Measurements from ENCODE around the gene LEFTY2.
"Not testable (repeated sequence)": the region's sequence is repeated elsewhere in the genome, so short reads cannot be mapped to it uniquely, and the experiment has no call there.

LEFTY2 gene, protein sequence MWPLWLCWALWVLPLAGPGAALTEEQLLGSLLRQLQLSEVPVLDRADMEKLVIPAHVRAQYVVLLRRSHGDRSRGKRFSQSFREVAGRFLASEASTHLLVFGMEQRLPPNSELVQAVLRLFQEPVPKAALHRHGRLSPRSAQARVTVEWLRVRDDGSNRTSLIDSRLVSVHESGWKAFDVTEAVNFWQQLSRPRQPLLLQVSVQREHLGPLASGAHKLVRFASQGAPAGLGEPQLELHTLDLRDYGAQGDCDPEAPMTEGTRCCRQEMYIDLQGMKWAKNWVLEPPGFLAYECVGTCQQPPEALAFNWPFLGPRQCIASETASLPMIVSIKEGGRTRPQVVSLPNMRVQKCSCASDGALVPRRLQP

DNA sequence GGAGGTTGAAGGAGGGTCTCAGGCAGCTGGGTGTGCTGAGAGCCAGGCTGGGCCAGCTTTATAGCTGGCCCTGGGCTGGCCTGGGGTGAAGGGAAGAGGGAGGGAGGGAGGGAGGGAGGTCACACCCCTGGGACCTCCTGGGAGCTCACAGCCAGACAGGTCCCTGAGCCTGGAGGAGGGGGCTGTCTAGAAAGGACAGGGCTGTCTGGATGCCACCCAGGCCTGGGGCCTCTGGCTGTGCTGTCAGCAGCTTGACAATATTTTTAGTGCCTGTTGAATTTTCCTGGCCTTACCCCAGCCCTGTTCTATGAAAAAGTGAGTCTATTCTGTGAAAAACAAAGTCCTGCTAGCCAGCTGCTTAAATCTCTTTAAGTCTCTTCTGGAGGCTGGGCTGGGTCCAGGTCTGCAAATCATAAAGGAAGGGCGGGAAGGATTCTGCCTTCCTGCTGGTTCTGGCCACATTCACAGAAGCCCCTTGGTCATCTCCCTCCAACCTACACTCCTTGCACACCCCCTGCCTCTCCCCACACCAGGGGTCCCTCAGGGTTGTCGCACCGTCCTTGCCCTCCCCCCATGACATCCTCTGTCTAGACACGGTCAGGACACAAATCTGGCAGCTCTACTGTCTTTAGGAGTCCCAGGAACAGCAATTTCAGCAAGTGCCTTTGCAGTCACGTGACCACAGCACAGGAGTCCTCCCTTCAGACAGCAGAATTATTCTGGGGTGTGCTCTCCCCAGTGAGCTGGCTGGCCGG is at the start of gene LEFTY2:
LEFTY2 (minus strand) TSS at position 34 of the 755 bp plus-strand sequence. CDS start 80 bp downstream, outside the sequence.
- DNase-seq (ENCODE audit: low read depth) = no peak

DNA sequence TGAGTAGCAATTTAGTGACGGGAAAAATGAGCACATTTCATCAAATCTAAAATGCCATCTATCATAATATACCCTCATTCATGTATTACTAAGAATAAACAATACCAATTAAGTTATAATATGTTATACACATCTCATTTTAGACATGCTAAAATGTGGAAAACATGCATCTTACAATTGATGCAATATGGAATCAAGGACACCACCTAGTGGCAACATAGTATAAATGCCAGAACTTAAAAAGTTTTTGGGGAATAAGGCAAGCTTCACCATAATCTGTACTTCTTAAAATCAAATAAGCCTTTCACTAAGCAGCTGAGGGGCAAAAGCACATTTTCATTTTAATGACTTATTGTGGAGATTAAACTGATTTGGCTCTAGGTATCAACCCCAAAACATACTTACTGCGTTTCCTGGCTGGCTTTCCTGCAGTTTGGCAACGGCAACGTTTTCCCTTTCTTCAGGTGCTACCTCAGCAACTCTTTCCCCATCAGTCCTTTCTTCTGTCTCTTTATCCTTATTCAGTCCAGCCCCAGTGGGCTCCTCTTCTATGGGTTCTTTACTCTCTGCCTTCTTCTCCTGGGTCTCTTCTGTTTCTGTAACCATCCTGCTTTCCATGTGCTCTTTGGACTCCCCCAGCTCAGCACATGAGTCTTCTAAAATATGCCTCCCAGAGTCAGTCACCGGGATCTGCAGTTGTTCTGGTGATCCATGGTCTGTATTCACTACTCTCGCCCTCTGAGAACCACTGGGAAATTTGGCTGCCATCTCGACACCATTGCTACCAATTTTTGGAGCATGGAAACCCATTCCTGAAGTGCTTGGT is 46.7 kb upstream of the LEFTY2 start:
- DNase-seq (ENCODE audit: low read depth) = no peak

DNA sequence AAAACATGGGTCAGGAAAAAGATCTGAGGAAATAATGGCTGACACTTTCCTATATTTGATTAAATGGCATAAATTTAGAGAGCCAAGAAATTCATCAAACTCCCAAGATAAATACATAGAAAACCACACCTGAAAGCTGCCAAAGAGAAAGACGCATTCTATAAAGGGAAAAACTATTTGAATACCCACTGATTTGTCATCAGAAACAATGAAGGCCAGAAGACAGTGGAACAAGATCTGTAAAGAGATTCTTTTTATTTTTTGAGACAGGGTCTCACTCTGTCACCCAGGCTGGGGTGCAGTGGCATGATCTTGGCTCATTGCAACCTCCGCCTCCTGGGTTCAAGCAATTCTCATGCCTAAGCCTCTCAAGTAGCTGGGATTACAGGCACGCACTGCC is 40.7 kb upstream of the LEFTY2 start:
- DNase-seq (ENCODE audit: low read depth) = no peak

DNA sequence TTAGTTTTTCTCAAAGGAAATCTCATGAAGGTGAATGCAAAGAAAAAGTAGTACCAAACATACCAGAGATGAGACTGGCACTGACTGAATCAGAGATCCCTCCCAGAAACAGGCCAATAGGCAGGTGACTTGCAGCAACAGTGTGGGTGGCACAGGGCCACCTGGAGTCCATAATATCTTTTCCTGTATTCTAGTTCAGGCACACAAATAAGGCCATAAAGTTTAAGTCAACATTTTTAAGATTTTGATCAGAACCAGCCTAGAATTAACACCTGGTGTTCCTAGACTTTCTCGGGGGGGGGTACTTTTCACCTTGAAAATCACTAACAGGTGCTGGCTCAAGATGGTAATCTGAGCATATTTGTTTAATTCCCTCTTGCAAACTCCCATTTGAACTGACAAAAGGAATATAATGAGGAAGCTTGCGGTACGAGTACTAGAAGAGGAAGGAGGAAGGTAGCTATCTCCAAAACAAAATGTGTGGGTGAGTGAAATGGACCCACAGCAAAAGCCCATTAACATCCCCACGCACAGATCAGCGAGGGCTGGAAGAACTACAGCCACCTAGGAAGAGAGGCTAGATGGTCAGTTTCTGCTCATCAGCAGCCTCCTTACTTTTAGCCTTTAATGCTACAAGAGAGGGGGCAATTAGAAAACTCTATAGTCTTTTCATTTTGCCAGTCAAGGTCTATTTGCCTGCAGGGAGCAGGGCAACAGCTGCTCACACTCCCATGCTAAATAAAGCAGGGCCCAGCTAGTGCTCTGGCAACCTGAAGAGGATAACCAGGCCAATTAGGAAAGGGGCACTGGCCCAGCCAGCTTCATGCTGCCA is 39.2 kb upstream of the LEFTY2 start:
- no peak for DNase-seq (ENCODE audit: low read depth)

DNA sequence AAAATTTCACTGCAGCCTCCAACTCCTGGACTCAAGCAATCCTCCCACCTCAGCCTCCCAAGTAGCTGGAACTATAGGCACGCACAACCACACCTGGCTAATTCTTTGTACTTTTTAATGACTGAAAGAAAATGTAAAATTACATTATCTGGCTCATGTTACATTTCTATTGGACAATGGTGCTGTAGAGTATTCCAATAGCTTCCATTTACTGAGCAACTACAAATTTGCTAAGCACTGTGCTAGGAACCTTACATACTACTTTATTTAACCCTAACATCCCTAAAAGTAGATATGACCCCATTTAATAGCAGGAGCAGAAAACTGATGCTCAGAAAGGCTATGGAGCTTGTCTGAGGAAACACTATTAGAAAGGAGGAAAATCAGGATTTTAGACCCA is 38.4 kb upstream of the LEFTY2 start:
- DNase-seq (ENCODE audit: low read depth) = no peak

DNA sequence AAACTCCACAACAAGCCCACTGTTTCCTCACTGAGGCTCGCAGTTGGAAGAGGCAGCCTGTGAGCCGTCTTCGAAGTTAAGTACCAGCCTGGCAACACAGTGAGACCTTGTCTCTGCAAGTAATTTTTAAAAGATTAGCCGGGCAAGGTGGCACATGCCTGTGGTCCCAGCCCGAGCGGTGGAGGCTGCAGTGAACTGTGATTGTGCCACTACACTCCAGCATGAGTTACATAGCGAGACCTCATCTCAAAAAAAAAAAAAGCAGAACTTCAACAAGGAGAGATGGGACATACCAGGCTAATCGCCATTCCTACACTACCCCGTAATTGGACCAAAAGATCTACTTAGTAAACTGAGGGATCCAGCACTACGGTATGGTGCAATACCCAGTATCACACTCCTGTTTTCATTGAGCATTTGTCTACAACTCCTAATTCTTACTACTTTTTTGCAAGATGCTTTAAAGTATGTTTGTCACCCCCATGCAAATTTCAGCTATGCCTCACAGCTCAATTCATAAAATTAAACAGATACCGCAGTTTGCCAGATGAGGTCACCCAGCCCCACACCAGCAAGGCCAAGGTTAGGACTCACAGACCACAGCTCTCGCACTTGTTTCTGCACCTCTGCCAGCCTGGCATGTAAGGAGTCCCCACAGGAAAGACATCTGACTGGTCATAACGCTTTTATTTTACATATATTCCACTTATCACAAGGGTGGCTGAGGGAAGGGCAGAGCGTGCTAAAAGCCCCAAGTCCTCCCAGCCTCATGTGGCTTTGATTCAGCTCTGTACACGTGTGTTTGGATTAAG is 37.1 kb upstream of the LEFTY2 start:
- DNase-seq (ENCODE audit: low read depth) = no peak

DNA sequence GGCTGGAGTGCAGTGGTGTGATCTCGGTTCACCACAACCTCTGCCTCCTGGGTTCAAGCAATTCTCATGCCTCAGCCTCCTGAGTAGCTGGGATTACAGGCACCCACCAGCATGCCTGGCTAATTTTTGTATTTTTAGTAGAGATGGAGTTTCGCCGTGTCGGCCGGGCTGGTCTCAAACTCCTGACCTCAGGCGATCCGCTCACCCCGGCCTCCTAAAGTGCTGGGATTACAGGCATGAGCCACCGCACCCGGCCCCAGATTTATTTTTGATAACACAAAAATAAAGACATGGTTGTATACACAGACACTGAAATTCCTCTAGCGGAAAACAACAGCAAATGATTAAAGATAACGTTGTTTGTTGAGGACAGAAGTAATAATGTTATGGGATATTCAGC is 34.1 kb upstream of the LEFTY2 start:
- DNase-seq (ENCODE audit: low read depth) = not testable (repeated sequence)

DNA sequence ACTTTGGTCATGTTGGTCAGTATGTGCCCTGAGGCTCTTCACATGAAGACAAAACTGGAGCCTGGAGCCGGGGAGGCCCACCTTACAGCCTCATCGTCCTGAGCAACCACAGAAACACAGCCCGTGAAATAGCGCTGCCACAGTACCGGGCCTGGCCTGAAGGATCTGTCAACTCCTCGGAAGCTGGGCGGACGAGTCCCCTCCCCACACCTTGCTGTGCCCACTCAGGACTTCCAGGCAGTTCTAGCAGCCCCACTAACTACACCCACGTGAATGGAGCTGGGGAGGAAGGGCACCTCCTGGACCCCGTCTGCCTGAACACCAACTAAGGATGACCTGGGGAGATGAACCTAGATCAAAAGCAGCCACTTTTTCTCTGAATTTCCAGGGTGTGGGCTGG is 33.4 kb upstream of the LEFTY2 start:
- no peak for DNase-seq (ENCODE audit: low read depth)

DNA sequence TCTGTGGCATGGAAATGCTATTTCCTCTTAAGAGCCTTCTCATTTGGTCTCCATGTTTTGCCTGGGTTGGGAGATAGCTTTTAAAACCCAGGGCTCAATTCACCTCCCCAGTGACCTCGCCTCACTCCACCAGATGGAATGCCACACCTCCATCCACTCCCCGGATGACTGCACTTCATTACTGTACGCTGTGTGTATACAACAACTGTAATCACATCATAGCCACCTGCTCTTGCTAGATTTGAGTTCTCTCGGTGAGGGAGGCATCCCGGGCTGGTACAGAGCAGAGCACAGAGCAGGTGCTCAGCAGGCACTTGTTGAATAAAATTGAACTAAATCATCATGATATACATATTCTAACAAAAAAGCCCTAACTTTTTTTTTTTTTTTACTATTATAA is 32.1 kb upstream of the LEFTY2 start:
- no peak for DNase-seq (ENCODE audit: low read depth)

DNA sequence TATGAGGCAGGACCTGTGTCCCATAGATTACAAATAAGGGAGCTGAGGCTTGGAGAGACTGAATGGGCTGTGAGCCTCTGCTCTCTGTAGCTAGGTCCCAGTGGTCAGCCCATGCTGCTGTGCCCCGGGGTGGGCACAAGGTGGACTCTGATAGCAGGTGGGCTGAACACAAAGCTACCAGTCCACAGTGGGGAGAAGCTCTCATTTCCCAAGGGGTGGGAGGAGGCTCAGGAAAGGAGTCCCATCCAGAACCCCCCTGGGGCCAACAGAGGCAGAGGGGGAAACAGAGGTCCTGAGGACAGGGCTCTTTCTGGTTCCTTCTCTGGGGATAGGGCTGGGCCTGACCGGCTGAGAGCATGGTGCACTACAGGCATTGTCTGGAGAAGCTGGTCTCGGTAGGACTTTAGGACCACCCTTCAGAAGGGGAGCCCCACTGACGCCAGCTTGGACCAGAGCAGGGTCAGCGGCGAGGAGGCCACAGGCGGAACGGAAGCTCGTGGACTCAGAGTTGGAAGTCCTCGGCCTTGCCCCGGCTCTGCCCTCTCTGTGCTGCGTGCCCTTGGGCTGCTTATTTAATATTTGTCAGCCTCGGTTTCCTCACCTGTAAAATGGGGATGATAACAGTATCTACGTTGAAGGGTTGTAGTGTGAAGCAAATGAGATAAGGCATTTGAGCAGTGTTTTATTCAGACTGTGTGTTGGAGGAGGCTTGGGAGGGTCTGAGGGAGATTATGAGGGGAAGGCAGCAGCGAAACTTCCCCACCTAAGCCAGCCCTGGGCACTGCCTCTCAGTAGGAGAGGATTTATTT is 31.5 kb upstream of the LEFTY2 start:
- no peak for DNase-seq (ENCODE audit: low read depth)

DNA sequence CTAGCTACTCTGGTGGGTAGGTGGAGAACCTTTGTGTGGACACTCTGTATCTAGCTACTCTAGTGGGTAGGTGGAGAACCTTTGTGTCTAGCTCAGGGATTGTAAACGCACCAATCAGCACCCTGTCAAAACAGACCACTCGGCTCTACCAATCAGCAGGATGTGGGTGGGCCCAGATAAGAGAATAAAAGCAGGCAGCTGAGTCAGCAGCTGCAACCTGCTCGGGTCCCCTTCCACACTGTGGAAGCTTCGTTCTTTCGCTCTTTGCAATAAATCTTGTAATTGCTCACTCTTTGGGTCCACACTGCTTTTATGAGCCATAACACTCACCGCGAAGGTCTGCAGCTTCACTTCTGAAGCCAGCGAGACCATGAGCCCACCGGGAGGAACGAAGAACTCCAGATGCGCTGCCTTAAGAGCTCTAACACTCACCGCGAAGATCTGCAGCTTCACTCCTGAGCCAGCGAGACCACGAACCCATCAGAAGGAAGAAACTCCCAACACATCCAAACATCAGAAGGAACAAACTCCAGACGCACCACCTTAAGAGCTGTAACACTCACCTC is 29.7 kb upstream of the LEFTY2 start:
- not testable (repeated sequence) for DNase-seq (ENCODE audit: low read depth)

DNA sequence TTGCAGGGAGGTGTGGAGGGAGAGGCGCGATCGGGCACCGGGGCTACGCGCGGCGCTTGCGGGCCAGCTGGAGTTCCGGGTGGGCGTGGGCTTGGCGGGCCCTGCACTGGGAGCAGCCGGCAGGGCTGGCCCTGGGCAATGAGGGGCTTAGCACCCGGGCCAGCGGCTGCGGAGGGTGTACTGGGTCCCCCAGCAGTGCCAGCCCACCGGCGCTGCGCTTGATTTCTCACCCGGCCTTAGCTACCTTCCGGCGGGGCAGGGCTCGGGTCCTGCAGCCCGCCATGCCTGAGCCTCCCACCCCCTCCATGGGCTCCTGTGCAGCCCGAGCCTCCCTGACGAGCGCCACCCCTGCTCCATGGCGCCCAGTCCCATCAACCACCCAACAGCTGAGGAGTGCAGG is 28.7 kb upstream of the LEFTY2 start:
- not testable (repeated sequence) for DNase-seq (ENCODE audit: low read depth)

DNA sequence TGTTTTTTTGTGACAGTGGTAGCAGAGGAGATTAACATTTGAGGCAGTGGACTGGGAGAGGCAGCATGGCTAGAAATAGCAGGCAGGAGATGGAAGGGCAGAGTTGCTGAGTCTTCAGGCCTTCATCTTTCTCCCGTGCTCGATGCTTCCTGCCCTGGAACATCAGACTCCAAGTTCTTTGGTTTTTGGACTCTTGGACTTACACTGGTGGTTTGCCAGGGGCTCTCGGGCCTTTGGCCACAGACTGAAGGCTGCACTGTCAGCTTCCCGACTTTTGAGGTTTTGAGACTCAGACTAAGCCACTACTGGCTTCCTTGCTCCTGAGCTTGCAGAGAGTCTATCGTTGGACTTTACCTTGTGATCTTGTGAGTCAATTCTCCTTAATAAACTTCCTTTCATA is 24.2 kb upstream of the LEFTY2 start:
- no peak for DNase-seq (ENCODE audit: low read depth)

DNA sequence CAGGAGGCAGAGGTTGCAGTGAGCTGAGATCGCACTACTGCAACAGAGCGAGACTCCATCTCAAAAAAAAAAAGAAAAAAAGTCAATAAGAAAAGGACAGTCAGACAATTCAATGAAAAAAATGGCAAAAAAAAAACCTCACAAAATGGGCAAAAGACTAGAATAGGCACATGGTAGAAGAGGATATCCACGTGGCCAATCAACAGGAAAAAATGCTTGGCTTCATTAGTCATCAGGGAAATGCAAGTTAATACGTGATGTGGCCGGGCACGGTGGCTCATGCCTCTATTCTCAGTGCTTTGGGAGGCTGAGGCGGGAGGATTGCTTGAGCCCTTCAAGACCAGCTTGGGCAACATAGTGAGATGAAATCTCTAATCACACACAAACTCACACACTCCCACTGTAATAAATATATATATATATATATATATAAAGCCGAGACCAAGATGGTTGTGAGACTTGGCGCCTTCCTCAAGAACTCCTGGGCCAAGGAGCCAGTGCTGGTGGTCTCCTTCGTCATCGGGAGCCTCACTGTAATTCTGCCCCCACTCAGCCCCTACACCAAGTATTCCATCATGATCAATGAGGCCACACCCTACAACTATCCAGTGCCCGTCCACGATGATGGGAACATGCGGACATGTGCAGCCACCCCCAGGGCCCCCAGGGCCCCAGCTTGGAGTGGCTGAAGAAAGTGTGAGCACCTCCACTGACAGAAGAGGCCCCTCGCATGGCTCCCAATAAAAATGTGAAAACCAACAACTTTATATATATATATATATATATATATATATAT is 22.9 kb upstream of the LEFTY2 start:
- DNase-seq (ENCODE audit: low read depth) = no peak

DNA sequence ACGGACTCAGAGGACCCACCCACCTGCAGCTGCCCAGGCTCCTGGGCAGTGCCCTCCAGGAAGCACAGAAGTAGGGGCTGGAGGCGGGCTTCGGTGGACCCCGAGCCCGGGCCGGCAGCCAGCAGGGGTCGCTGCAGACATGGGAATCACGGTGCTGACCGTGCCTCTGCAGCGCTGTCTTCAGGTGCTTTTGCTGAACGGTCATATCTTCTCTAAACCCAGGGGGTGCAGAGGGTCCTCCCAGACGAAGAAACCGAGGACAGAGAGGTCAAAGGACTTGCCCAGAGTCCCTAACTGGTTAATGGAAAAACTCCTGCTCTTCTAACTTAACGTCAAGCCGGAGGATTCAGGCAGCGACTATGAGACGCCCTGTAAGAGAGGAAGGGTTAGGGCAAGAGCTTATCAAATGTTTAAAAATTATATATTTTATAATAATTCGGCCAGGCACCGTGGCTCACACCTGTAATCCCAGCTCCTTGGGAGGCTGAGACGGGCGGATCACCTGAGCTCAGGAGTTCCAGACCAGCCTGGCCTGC is 21.5 kb upstream of the LEFTY2 start:
- DNase-seq (ENCODE audit: low read depth) = no peak

DNA sequence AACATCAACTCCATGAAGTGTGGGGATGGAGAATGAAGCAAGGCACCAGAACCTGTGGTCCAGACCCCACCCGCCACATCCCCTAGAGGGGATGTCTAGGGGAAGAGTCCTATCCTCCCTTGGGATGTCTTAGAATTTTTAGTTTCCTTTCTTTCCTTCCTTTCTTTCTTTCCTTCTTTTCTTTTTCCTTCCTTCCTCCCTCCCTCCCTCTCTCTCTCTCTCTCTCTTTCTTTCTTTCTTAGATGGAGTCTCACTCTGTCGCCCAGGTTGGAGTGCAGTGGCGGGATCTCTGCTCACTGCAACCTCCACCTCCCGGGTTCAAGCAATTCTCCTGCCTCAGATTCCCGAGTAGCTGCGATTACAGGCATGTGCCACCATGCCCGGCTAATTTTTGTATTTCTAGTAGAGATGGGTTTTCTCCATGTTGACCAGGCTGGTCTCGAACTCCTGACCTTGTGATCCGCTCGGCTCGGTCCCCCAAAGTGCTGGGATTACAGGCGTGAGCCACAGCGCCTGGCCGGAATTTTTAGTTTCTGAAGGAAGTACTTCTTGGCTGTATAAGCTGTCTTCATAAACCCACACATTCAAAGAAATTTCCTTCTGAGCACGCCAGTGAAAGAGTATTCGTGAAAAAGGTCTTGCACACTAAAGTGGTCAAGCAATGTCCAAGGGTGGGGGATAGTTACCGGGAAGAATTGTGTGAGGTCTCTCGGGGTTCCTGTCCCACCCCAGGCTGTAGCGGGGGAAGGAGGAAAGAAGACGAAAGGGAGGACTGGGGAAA is 20.8 kb upstream of the LEFTY2 start:
- DNase-seq (ENCODE audit: low read depth) = no peak

DNA sequence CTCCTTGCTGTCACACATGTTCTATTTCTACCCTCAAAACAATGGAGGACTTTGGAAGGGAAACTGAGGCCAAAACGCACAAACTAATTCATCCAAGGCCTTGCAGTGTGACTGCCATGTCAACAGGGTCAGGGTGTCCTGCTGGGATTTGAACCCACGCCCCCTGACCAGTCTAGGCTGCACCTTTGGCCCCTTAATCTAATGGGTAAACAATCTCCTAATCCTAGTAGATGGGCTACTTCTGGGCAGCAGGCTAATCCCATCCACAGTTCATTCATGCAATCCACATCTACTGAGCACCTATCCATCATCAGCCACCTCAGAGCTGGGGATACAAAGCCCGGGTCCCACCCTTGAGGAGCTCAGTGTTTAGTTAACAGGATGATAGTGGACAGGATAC is 17.0 kb upstream of the LEFTY2 start:
- DNase-seq (ENCODE audit: low read depth) = no peak

DNA sequence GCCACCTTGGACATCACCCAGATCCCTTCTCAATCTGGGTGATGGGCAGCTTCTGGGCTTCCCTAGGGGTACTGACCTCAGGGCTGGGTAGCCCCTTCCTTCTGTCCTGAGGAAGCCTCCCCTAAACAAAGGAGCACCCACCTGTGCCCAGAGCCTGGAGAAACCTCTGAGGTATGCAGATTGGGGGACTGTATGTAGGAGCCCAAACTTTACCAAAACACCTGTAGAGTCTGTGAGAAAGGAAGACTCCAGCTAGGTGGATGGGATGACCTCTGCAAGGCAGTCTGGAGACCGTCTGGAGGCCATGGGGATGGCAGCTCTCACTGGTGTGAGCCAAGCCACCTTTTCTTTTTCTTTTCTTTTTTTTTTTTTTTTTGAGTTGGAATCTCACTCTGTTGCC is 13.7 kb upstream of the LEFTY2 start:
- DNase-seq (ENCODE audit: low read depth) = no peak

Data from non-pigmented ciliary epithelial cell (primary cell).